Measurements from ENCODE around the gene PSMC5. TPM values are rescaled to one million over a fixed set of nuclear protein-coding genes. Genes with fewer than 3 reads are reported as not detected.

PSMC5 gene
- total RNA-seq, 1 experiment from 2014 or later = 145 TPM

DNA sequence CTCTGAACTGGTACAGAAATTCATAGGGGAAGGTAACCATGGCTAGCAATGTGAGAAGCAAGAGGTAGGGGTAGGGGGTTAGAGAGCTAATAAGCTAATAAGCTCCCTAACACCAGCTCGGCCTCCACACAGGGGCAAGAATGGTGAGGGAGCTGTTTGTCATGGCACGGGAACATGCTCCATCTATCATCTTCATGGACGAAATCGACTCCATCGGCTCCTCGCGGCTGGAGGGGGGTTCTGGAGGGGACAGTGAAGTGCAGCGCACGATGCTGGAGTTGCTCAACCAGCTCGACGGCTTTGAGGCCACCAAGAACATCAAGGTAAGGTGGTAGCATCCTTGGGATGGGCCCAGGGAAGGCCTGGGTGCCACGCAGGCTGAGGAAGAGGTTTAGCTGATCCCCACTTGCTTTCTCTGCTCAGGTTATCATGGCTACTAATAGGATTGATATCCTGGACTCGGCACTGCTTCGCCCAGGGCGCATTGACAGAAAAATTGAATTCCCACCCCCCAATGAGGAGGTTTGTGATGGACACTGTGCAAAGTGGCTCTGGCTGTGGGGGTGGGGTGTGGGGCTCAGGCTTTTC, 3.8 kb downstream of the PSMC5 start:
- TF ChIP-seq POLR2AphosphoS5 (IDR thresholded peaks at IDR 0.05; ENCODE audit: low read depth, low read length) (no peak; the same call in 1 of the 2 replicates), TCF7L2 (IDR thresholded peaks at IDR 0.05; ENCODE audit: low read depth, low read length) (no peak), SIN3A (IDR thresholded peaks at IDR 0.05; ENCODE audit: borderline replicate concordance, insufficient read depth, low read depth, low read length) (no peak)
- TF ChIP-seq, protein P1, sequence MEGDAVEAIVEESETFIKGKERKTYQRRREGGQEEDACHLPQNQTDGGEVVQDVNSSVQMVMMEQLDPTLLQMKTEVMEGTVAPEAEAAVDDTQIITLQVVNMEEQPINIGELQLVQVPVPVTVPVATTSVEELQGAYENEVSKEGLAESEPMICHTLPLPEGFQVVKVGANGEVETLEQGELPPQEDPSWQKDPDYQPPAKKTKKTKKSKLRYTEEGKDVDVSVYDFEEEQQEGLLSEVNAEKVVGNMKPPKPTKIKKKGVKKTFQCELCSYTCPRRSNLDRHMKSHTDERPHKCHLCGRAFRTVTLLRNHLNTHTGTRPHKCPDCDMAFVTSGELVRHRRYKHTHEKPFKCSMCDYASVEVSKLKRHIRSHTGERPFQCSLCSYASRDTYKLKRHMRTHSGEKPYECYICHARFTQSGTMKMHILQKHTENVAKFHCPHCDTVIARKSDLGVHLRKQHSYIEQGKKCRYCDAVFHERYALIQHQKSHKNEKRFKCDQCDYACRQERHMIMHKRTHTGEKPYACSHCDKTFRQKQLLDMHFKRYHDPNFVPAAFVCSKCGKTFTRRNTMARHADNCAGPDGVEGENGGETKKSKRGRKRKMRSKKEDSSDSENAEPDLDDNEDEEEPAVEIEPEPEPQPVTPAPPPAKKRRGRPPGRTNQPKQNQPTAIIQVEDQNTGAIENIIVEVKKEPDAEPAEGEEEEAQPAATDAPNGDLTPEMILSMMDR (IDR thresholded peaks at IDR 0.05) = no peak
- TF ChIP-seq, protein P2, sequence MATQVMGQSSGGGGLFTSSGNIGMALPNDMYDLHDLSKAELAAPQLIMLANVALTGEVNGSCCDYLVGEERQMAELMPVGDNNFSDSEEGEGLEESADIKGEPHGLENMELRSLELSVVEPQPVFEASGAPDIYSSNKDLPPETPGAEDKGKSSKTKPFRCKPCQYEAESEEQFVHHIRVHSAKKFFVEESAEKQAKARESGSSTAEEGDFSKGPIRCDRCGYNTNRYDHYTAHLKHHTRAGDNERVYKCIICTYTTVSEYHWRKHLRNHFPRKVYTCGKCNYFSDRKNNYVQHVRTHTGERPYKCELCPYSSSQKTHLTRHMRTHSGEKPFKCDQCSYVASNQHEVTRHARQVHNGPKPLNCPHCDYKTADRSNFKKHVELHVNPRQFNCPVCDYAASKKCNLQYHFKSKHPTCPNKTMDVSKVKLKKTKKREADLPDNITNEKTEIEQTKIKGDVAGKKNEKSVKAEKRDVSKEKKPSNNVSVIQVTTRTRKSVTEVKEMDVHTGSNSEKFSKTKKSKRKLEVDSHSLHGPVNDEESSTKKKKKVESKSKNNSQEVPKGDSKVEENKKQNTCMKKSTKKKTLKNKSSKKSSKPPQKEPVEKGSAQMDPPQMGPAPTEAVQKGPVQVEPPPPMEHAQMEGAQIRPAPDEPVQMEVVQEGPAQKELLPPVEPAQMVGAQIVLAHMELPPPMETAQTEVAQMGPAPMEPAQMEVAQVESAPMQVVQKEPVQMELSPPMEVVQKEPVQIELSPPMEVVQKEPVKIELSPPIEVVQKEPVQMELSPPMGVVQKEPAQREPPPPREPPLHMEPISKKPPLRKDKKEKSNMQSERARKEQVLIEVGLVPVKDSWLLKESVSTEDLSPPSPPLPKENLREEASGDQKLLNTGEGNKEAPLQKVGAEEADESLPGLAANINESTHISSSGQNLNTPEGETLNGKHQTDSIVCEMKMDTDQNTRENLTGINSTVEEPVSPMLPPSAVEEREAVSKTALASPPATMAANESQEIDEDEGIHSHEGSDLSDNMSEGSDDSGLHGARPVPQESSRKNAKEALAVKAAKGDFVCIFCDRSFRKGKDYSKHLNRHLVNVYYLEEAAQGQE (IDR thresholded peaks at IDR 0.05; ENCODE audit: insufficient read depth in 1 of 2, low read depth in 2 of 2, low read length in 1 of 2) = no peak
- ChIA-PET CTCF (no interaction called here), POLR2A (interaction anchor here (1.2 kb wide), 1 partner anchor 58 kb away, joined by 3 read pairs; no protein-coding TSS in a partner anchor)
- no peaks in the 10 kb centered on the region for H3K27me3 ChIP-seq (ENCODE audit: control insufficient read depth, insufficient read depth, low read length)
- no peak overlapping the region for H3K4me3 ChIP-seq (ENCODE audit: low read depth in 2 of 2, low read length in 2 of 2)
- TSS peak; percentile 90 for BruUV-seq (replicated peaks)
- DNase-seq (ENCODE audit: low read depth, low spot score) = no peak
- ATAC-seq = no peak
- intact Hi-C loops (cut with micrococcal nuclease; ENCODE audit: unreplicated experiment) (no loop called here), in situ Hi-C loops (cut with HindIII; ENCODE audit: low pct_unique_long_range_greater_than_20kb, low sequenced_read_pairs) (no loop called here)
- H3K27ac ChIP-seq (ENCODE audit: low read length) = no peak overlapping the region
- peaks cover 13% of the 10 kb centered on the region for H3K4me1 ChIP-seq (ENCODE audit: control insufficient read depth, insufficient read depth, low read length)
- no peaks in the 10 kb centered on the region for H3K9me3 ChIP-seq (ENCODE audit: control insufficient read depth, insufficient read depth, low read depth, low read length)
- H3K36me3 ChIP-seq (ENCODE audit: control insufficient read depth, insufficient read depth, low read length) = peaks cover 35% of the 10 kb centered on the region

DNA sequence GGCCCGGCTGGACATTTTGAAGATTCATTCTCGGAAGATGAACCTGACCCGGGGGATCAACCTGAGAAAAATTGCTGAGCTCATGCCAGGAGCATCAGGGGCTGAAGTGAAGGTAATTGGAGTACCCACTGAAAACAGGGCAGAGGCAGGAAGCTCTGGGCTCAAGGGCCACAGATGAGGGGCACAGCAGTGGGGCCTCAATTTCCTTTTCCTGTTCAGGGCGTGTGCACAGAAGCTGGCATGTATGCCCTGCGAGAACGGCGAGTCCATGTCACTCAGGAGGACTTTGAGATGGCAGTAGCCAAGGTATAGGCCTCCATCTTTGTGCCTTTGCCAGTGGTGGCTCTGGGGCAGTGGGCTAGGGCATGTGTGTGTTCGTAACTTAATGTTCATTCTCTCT, 4.3 kb downstream of the PSMC5 start:
- Histone ChIP-seq H3K4me1 (ENCODE audit: control insufficient read depth, insufficient read depth, low read length) (peaks cover 13% of the 10 kb centered on the region), H3K36me3 (ENCODE audit: control insufficient read depth, insufficient read depth, low read length) (peaks cover 31% of the 10 kb centered on the region), H3K4me3 (ENCODE audit: low read depth in 2 of 2, low read length in 2 of 2) (no peak overlapping the region), H3K27ac (ENCODE audit: low read length) (no peak overlapping the region), H3K9me3 (ENCODE audit: control insufficient read depth, insufficient read depth, low read depth, low read length) (no peaks in the 10 kb centered on the region), H3K27me3 (ENCODE audit: control insufficient read depth, insufficient read depth, low read length) (no peaks in the 10 kb centered on the region)
- intact Hi-C loops (cut with micrococcal nuclease; ENCODE audit: unreplicated experiment) (no loop called here), in situ Hi-C loops (cut with HindIII; ENCODE audit: low pct_unique_long_range_greater_than_20kb, low sequenced_read_pairs) (no loop called here)
- no TSS peak for BruUV-seq (replicated peaks)
- no peak for ATAC-seq
- POLR2A ChIA-PET = no interaction called here
- DNase-seq (ENCODE audit: low read depth, low spot score) = no peak
- no peak for TF ChIP-seq SIN3A (IDR thresholded peaks at IDR 0.05; ENCODE audit: borderline replicate concordance, insufficient read depth, low read depth, low read length)
- TF ChIP-seq, protein P1 (IDR thresholded peaks at IDR 0.05) = no peak
- TF ChIP-seq, protein P2 (IDR thresholded peaks at IDR 0.05; ENCODE audit: insufficient read depth in 1 of 2, low read depth in 2 of 2, low read length in 1 of 2) = no peak
- TF ChIP-seq TCF7L2 (IDR thresholded peaks at IDR 0.05; ENCODE audit: low read depth, low read length) = no peak
- no peak for TF ChIP-seq POLR2AphosphoS5 (IDR thresholded peaks at IDR 0.05; ENCODE audit: low read depth, low read length)
- CTCF ChIA-PET = no interaction called here

Data from Panc1 (cell line).